Neutrophil (primary cell): ENCODE data around the gene ACE2.

Experiments used
- H3K27ac ChIP-seq: fragments of 200-600 bp; sonication (generic); 2 replicates; pipeline ENCODE4 v1.5.1; 2016; ENCODE audit warnings: mild to moderate bottlenecking, moderate library complexity
- H3K27me3 ChIP-seq: fragments of 200-600 bp; sonication (generic); 2 replicates; pipeline ENCODE4 v1.6.0; 2016; ENCODE audit warnings: mild to moderate bottlenecking
- H3K36me3 ChIP-seq: fragments of 200-600 bp; sonication (generic); 2 replicates; pipeline ENCODE4 v1.5.1; 2017
- H3K4me1 ChIP-seq, 2 experiments: fragments of 200-600 bp in 1 of 2; sonication (generic) in 1 of 2; 1 replicate in 1 of 2; 2 replicates in 1 of 2; pipeline versions ENCODE4 v1.5.1 to v1.6.1; 2013 to 2016; ENCODE audit warnings: low read depth in 1 of 2, low read length in 1 of 2, mild to moderate bottlenecking in 1 of 2, moderate library complexity in 1 of 2; ENCODE audit not compliant: control insufficient read depth in 1 of 2, insufficient read depth in 1 of 2
- H3K4me3 ChIP-seq, 2 experiments: fragments of 200-600 bp in 1 of 2; sonication (generic) in 1 of 2; 1 replicate in 1 of 2; 2 replicates in 1 of 2; pipeline ENCODE4 v1.5.1; 2013 to 2016; ENCODE audit warnings: low read depth in 1 of 2, low read length in 1 of 2, mild to moderate bottlenecking in 1 of 2, moderate library complexity in 1 of 2
- H3K9me3 ChIP-seq: fragments of 200-600 bp; sonication (generic); 2 replicates; pipeline ENCODE4 v1.5.1; 2016
- TF ChIP-seq, protein P1 (sequence below): fragments of 200-600 bp; sonication (generic); IDR thresholded peaks from 2 replicates; pipeline ENCODE4 v1.5.1; 2016; ENCODE audit warnings: antibody characterized with exemption

The ACE2 gene

DNA sequence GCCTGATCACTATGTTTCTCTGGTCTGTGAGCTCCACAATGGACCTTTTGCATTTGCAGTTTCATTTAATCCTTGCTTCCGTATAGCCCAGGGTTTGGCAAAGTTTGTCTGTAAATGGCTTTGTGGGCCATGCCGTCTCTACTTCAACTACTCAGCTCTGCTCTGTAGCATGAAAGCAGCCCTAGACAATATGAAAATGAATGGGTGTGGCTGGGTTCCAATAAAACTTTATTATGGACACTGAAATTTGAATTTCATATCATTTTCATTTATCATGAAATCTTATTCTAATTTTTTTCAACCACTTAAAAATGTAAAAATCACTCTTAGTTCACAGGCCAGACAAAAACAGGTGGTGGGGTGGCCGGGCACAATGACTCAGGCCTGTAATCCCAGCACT lies 41.5 kb downstream of the ACE2 start:
- Histone ChIP-seq H3K27ac (no peak overlapping the region), H3K4me1 (peaks cover 10 to 15% of the 10 kb centered on the region in 2 experiments), H3K27me3 (no peaks in the 10 kb centered on the region), H3K4me3 (no peak overlapping the region), H3K9me3 (no peaks in the 10 kb centered on the region), H3K36me3 (peaks cover 19% of the 10 kb centered on the region)
- TF ChIP-seq, protein P1, sequence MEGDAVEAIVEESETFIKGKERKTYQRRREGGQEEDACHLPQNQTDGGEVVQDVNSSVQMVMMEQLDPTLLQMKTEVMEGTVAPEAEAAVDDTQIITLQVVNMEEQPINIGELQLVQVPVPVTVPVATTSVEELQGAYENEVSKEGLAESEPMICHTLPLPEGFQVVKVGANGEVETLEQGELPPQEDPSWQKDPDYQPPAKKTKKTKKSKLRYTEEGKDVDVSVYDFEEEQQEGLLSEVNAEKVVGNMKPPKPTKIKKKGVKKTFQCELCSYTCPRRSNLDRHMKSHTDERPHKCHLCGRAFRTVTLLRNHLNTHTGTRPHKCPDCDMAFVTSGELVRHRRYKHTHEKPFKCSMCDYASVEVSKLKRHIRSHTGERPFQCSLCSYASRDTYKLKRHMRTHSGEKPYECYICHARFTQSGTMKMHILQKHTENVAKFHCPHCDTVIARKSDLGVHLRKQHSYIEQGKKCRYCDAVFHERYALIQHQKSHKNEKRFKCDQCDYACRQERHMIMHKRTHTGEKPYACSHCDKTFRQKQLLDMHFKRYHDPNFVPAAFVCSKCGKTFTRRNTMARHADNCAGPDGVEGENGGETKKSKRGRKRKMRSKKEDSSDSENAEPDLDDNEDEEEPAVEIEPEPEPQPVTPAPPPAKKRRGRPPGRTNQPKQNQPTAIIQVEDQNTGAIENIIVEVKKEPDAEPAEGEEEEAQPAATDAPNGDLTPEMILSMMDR = no peak

DNA sequence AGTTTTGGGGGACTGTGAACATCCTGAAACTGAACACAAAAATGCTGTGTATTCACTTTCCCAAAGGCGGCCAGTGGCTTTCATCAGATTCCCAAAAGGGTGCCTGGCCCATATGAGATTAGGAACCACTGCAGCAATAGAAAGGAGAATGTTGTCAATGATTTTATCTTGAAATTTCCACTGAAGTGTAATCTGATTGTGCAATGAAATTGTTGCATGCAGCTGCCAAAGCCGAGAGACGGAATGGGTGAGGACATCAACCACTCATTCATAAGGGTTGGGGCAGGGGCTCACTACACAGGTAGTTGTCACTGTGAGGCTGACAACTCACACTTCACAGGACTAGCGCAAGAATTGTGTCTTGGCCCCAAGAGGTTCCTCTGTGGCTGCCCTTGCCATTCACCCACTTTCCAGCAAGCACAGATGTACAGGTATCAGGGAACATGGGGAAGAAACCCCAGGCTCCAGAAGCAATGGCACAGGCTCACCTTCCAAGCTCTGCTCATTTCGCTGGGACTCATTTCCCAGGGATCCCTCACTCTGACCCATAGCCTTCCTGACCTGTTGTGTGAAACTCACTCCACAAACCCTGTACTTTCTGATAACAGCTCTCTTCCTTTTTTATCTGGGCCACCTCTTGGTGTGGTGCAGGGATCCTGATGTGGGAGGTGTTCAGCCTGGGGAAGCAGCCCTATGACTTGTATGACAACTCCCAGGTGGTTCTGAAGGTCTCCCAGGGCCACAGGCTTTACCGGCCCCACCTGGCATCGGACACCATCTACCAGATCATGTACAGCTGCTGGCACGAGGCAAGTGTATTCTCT lies 51.4 kb downstream of the ACE2 start:
- TF ChIP-seq, protein P1 = no peak
- Histone ChIP-seq H3K27me3 (no peaks in the 10 kb centered on the region), H3K27ac (peak overlapping the region; percentile 89), H3K4me3 (no peak overlapping the region), H3K36me3 (peaks cover 12% of the 10 kb centered on the region), H3K9me3 (no peaks in the 10 kb centered on the region), H3K4me1 (peaks cover 47 to 52% of the 10 kb centered on the region in 2 experiments)

DNA sequence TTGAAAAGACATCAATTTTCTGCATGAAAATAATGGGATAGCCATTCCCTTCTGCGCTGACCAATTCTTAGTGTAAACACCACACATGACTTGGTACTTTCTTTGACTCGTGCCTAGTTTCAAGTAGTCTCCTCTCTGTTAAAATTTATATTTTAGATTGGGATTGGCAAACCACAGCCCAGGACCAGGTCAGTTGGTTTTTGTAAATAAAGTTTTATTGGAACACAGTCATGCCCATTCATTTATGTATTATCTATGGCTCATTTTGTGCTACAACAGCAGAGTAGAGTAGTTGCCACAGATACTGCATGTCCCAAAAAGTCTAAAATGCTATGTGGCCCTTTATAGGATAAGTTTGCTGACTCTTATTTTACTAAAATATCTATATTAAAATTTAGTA lies 53.4 kb downstream of the ACE2 start:
- Histone ChIP-seq H3K27ac (peak overlapping the region; percentile 89), H3K9me3 (no peaks in the 10 kb centered on the region), H3K4me3 (peak overlapping the region; percentile 32 to 36), H3K27me3 (no peaks in the 10 kb centered on the region), H3K36me3 (peaks cover 20% of the 10 kb centered on the region), H3K4me1 (peaks cover 47 to 52% of the 10 kb centered on the region in 2 experiments)
- TF ChIP-seq, protein P1 = no peak

DNA sequence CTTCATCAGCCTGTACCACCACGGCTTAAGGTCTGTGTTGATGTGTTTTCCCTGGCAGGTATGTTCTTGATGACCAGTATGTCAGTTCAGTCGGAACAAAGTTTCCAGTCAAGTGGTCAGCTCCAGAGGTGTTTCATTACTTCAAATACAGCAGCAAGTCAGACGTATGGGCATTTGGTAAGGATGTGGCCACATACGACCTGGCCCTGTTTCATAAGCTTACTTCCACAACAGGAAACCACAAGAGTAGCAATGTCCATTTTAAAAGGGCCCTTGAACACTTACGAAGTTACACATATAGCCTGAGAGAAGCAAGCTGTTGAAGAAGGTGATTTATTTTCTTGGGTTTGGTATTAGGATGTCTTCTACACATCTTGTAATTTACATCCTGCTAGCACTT lies 54.0 kb downstream of the ACE2 start:
- peaks cover 25% of the 10 kb centered on the region for H3K36me3 ChIP-seq
- no peaks in the 10 kb centered on the region for H3K27me3 ChIP-seq
- peak overlapping the region; percentile 89 for H3K27ac ChIP-seq
- no peaks in the 10 kb centered on the region for H3K9me3 ChIP-seq
- peaks cover 47 to 52% of the 10 kb centered on the region in 2 experiments for H3K4me1 ChIP-seq
- TF ChIP-seq, protein P1 = no peak
- peak overlapping the region; percentile 32 to 36 for H3K4me3 ChIP-seq

- no peaks in the 10 kb centered on the region for H3K4me1 ChIP-seq
- TF ChIP-seq, protein P1 = no peak
- H3K36me3 ChIP-seq = peaks cover 91% of the 10 kb centered on the region
- H3K4me3 ChIP-seq = no peak overlapping the region
- H3K9me3 ChIP-seq = no peaks in the 10 kb centered on the region
- no peak overlapping the region for H3K27ac ChIP-seq
- H3K27me3 ChIP-seq = no peaks in the 10 kb centered on the region
Measured at GRCh38 chrX:15530318-15530717, 70.4 kb downstream of the ACE2 start.
